HS-5 (cell line): ENCODE results near the gene MAD2L2.

Source experiments
- DNase-seq: peaks from one replicate; pipeline ENCODE4 v3.0.0-alpha.2; 2012; ENCODE audit warnings: low read depth

MAD2L2 gene

GRCh38 chr1:11653101-11653860 lies 27.7 kb downstream of the MAD2L2 start:
- DNase-seq = no peak

GRCh38 chr1:11652203-11652780 lies 28.7 kb downstream of the MAD2L2 start:
- DNase-seq = no peak

- no peak for DNase-seq
Observed at GRCh38 chr1:11651017-11651416, 29.9 kb downstream of the MAD2L2 start.

GRCh38 chr1:11650331-11650991 lies 30.5 kb downstream of the MAD2L2 start:
- DNase-seq = no peak

- DNase-seq = no peak
Observed at GRCh38 chr1:11649624-11650330, 31.2 kb downstream of the MAD2L2 start.

- DNase-seq = no peak
Observed at GRCh38 chr1:11649237-11649623, 31.7 kb downstream of the MAD2L2 start.

GRCh38 chr1:11648732-11649158 lies 32.2 kb downstream of the MAD2L2 start:
- no peak for DNase-seq

- DNase-seq = no peak
Observed at GRCh38 chr1:11648039-11648438, 32.9 kb downstream of the MAD2L2 start.

- DNase-seq = no peak
Observed at GRCh38 chr1:11647333-11647732, 33.6 kb downstream of the MAD2L2 start.

GRCh38 chr1:11646317-11646716 lies 34.6 kb downstream of the MAD2L2 start:
- no peak for DNase-seq

- peak; percentile 19 for DNase-seq
Observed at GRCh38 chr1:11645670-11646265, 35.2 kb downstream of the MAD2L2 start.

GRCh38 chr1:11645270-11645669 lies 35.7 kb downstream of the MAD2L2 start:
- no peak for DNase-seq

GRCh38 chr1:11643782-11644181 lies 37.2 kb downstream of the MAD2L2 start:
- DNase-seq = no peak

- DNase-seq = peak; percentile 32
Observed at GRCh38 chr1:11642418-11643017, 38.4 kb downstream of the MAD2L2 start.

GRCh38 chr1:11641776-11642305 lies 39.1 kb downstream of the MAD2L2 start:
- no peak for DNase-seq

GRCh38 chr1:11640944-11641343 lies 40.0 kb downstream of the MAD2L2 start:
- no peak for DNase-seq

GRCh38 chr1:11640101-11640500 lies 40.8 kb downstream of the MAD2L2 start:
- DNase-seq = no peak

- DNase-seq = no peak
Observed at GRCh38 chr1:11639372-11639771, 41.6 kb downstream of the MAD2L2 start.

GRCh38 chr1:11638121-11638520 lies 42.8 kb downstream of the MAD2L2 start:
- DNase-seq = no peak

- DNase-seq = no peak
Observed at GRCh38 chr1:11634365-11635192, 46.4 kb downstream of the MAD2L2 start.
